NB4 (cell line): ENCODE results near the gene TASP1.

Experiments used
- MYC ChIP-seq: IDR thresholded peaks from 2 replicates; pipeline ENCODE4 v1.6.1; 2011; ENCODE audit warnings: low read depth, low read length
- TF ChIP-seq, protein P1 (sequence below): IDR thresholded peaks from one replicate; pipeline ENCODE4 v1.5.1; 2012; ENCODE audit warnings: low read depth, low read length
- TF ChIP-seq, protein P2 (sequence below): IDR thresholded peaks from 2 replicates; pipeline ENCODE4 v1.6.1; 2011; ENCODE audit warnings: low read depth, low read length

DNA sequence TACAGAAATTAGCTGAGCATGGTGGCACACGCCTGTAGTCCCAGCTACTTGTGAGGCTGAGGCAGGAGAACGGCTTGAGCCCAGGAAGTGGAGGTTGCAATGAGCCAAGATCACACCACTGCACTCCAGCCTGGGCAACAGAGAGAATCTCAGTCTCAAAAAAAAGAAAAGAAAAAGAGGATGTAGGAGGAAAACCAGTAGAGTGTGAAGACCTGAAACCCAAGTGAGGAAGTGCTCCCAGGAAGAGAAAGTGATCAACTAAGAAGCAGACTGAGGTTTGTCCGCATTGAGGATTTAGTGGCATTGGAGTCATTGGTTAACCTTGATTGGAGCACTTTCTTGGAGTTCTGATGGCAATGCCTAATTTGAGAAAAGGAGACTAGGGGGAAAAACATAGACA, 20.6 kb upstream of the TASP1 start:
- TF ChIP-seq, protein P1, sequence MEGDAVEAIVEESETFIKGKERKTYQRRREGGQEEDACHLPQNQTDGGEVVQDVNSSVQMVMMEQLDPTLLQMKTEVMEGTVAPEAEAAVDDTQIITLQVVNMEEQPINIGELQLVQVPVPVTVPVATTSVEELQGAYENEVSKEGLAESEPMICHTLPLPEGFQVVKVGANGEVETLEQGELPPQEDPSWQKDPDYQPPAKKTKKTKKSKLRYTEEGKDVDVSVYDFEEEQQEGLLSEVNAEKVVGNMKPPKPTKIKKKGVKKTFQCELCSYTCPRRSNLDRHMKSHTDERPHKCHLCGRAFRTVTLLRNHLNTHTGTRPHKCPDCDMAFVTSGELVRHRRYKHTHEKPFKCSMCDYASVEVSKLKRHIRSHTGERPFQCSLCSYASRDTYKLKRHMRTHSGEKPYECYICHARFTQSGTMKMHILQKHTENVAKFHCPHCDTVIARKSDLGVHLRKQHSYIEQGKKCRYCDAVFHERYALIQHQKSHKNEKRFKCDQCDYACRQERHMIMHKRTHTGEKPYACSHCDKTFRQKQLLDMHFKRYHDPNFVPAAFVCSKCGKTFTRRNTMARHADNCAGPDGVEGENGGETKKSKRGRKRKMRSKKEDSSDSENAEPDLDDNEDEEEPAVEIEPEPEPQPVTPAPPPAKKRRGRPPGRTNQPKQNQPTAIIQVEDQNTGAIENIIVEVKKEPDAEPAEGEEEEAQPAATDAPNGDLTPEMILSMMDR: no peak
- no peak for TF ChIP-seq MYC
- TF ChIP-seq, protein P2, sequence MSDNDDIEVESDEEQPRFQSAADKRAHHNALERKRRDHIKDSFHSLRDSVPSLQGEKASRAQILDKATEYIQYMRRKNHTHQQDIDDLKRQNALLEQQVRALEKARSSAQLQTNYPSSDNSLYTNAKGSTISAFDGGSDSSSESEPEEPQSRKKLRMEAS: no peak
